WTC11 (cell line): Measurements from ENCODE around the gene ARL8A.

Experiments
- ELF4 ChIP-seq: sonication (generic); formaldehyde crosslinking; IDR thresholded peaks from 2 replicates; pipeline ENCODE4 v1.8.1; 2022; ENCODE audit warnings: low read depth, mild to moderate bottlenecking, moderate library complexity, missing genetic modification reagents
- EMX1 ChIP-seq: fragments of 250-450 bp; sonication (Bioruptor Pico); IDR thresholded peaks from 2 replicates; pipeline ENCODE4 v1.8.0; 2021; ENCODE audit warnings: mild to moderate bottlenecking
- SP1 ChIP-seq: sonication (generic); formaldehyde crosslinking; conservative IDR thresholded peaks from 2 replicates; pipeline ENCODE4 v1.8.1; 2022; ENCODE audit warnings: missing genetic modification reagents
- TCF7 ChIP-seq: sonication (generic); formaldehyde crosslinking; IDR thresholded peaks from 2 replicates; pipeline ENCODE4 v1.8.0; 2022; ENCODE audit warnings: mild to moderate bottlenecking, low read depth, missing genetic modification reagents, moderate library complexity
- ZNF317 ChIP-seq: sonication (generic); formaldehyde crosslinking; IDR thresholded peaks from 2 replicates; pipeline ENCODE4 v1.8.1; 2023; ENCODE audit warnings: low read depth, mild to moderate bottlenecking, moderate library complexity, missing genetic modification reagents, borderline replicate concordance
- TF ChIP-seq, protein P1 (sequence below): sonication (generic); formaldehyde crosslinking; conservative IDR thresholded peaks from 2 replicates; pipeline ENCODE4 v1.8.1; 2023; ENCODE audit warnings: mild to moderate bottlenecking, low read depth, missing genetic modification reagents, moderate library complexity
- TF ChIP-seq, protein P2 (sequence below): fragments of 200-600 bp; IDR thresholded peaks from 2 replicates; pipeline ENCODE4 v1.8.0; 2022; ENCODE audit warnings: antibody characterized with exemption
- TF ChIP-seq, protein P3 (sequence below): sonication (generic); formaldehyde crosslinking; IDR thresholded peaks from 2 replicates; pipeline ENCODE4 v1.8.0; 2022; ENCODE audit warnings: mild to moderate bottlenecking, missing genetic modification reagents

DNA sequence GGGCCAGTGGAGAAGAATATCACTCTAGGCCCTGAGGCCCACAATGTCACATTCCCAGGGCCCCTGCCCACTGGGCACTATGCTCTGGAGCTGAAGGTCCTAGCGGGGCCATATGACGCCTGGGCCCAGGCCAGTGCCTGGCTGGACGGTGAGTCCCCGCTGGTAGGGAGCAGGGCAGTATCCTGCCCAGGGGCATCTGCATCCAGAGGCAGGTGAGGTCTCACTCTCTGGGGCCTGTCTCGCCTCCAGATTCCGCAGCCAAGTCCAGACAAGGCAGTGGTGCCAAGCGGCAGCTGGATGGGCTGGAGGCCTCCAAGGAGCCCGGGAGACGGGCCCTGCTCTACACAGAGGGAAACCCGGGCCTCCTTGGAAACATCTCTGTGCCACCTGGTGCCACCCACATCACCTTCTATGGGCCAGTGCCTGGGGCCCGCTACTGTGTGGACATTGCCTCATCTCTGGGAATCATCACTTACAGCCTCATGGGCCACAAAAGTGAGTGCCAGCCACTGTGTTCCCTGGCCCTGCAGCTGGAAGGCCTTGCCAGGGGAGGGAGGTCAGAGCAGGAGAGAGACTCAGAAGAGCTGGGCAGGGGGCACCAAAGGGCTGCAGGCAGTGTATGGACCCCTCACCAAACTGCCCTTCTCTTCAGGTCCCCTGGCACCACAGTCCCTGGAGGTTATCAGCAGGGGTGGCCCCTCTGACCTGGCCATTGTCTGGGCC, 26.9 kb upstream of the ARL8A start:
- TF ChIP-seq, protein P1, sequence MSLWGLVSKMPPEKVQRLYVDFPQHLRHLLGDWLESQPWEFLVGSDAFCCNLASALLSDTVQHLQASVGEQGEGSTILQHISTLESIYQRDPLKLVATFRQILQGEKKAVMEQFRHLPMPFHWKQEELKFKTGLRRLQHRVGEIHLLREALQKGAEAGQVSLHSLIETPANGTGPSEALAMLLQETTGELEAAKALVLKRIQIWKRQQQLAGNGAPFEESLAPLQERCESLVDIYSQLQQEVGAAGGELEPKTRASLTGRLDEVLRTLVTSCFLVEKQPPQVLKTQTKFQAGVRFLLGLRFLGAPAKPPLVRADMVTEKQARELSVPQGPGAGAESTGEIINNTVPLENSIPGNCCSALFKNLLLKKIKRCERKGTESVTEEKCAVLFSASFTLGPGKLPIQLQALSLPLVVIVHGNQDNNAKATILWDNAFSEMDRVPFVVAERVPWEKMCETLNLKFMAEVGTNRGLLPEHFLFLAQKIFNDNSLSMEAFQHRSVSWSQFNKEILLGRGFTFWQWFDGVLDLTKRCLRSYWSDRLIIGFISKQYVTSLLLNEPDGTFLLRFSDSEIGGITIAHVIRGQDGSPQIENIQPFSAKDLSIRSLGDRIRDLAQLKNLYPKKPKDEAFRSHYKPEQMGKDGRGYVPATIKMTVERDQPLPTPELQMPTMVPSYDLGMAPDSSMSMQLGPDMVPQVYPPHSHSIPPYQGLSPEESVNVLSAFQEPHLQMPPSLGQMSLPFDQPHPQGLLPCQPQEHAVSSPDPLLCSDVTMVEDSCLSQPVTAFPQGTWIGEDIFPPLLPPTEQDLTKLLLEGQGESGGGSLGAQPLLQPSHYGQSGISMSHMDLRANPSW, result no peak
- TF ChIP-seq, protein P2, sequence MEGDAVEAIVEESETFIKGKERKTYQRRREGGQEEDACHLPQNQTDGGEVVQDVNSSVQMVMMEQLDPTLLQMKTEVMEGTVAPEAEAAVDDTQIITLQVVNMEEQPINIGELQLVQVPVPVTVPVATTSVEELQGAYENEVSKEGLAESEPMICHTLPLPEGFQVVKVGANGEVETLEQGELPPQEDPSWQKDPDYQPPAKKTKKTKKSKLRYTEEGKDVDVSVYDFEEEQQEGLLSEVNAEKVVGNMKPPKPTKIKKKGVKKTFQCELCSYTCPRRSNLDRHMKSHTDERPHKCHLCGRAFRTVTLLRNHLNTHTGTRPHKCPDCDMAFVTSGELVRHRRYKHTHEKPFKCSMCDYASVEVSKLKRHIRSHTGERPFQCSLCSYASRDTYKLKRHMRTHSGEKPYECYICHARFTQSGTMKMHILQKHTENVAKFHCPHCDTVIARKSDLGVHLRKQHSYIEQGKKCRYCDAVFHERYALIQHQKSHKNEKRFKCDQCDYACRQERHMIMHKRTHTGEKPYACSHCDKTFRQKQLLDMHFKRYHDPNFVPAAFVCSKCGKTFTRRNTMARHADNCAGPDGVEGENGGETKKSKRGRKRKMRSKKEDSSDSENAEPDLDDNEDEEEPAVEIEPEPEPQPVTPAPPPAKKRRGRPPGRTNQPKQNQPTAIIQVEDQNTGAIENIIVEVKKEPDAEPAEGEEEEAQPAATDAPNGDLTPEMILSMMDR, result no peak
- TF ChIP-seq EMX1 (CRISPR knock-in tag) (no peak), ELF4 (no peak), SP1 (CRISPR knock-in tag) (no peak), TCF7 (CRISPR knock-in tag) (no peak), ZNF317 (CRISPR knock-in tag) (no peak)
- TF ChIP-seq, protein P3, sequence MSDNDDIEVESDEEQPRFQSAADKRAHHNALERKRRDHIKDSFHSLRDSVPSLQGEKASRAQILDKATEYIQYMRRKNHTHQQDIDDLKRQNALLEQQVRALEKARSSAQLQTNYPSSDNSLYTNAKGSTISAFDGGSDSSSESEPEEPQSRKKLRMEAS, result no peak
